ENCODE data around the gene DYNC1H1. TPM values are rescaled to one million over a fixed set of nuclear protein-coding genes. Genes with fewer than 3 reads are reported as not detected.

DYNC1H1 gene
- total and polyA plus RNA-seq, 2 of the 13 experiments (the other 11 are each of a cell fraction or from before 2014, with no cell fraction given) = 74.4 to 239 TPM

- FAIRE-seq = no peak
- ChIA-PET CTCF (ENCODE audit: low intra/inter-chr PET ratio, low total read pairs) (no interaction called here), POLR2A (no interaction called here)
- BruUV-seq (replicated peaks) = TSS peak; percentile 32
- intact Hi-C loops (cut with micrococcal nuclease; ENCODE audit: unreplicated experiment) = no loop called here
- H3K9me3 ChIP-seq (ENCODE audit: low read length) = no peaks in the 10 kb centered on the region
- TF ChIP-seq TAF15 (IDR thresholded peaks at IDR 0.05; ENCODE audit: low read depth, low read length, poor library complexity, severe bottlenecking) = no peak
- TF ChIP-seq ZNF746 (CRISPR knock-in tag; IDR thresholded peaks at IDR 0.05) = no peak
- TF ChIP-seq SNAI1 (CRISPR knock-in tag; IDR thresholded peaks at IDR 0.05; ENCODE audit: borderline replicate concordance) = no peak
- TF ChIP-seq ZNF749 (CRISPR knock-in tag; IDR thresholded peaks at IDR 0.05; ENCODE audit: borderline replicate concordance) = no peak
- no peak for TF ChIP-seq ZNF30 (CRISPR knock-in tag; IDR thresholded peaks at IDR 0.05)
- no peak for TF ChIP-seq THAP8 (CRISPR knock-in tag; IDR thresholded peaks at IDR 0.05; ENCODE audit: borderline replicate concordance)
- TF ChIP-seq RARA (CRISPR knock-in tag; IDR thresholded peaks at IDR 0.05) = no peak
- no peak for TF ChIP-seq RNF2 (conservative IDR thresholded peaks at IDR 0.05; ENCODE audit: low read depth)
- TF ChIP-seq ZNF296 (CRISPR knock-in tag; conservative IDR thresholded peaks at IDR 0.05) = no peak
- TF ChIP-seq FOXC1 (CRISPR knock-in tag; IDR thresholded peaks at IDR 0.05; ENCODE audit: borderline replicate concordance) = no peak
- TF ChIP-seq NR3C1 (CRISPR knock-in tag; IDR thresholded peaks at IDR 0.05) = no peak
- TF ChIP-seq ZNF878 (CRISPR knock-in tag; IDR thresholded peaks at IDR 0.05) = no peak
- no peak for TF ChIP-seq STAT5B (CRISPR knock-in tag; IDR thresholded peaks at IDR 0.05)
- TF ChIP-seq HES4 (CRISPR knock-in tag; IDR thresholded peaks at IDR 0.05; ENCODE audit: borderline replicate concordance) = no peak
- no peak for TF ChIP-seq GPBP1L1 (CRISPR knock-in tag; IDR thresholded peaks at IDR 0.05)
- no peak for TF ChIP-seq RFXANK (CRISPR knock-in tag; IDR thresholded peaks at IDR 0.05)
- no peak for TF ChIP-seq ZNF101 (CRISPR knock-in tag; IDR thresholded peaks at IDR 0.05; ENCODE audit: borderline replicate concordance, low read depth)
- H3K79me2 ChIP-seq (ENCODE audit: insufficient read depth, low read length) = no peaks in the 10 kb centered on the region
- H3K27me3 ChIP-seq (ENCODE audit: control insufficient read depth in 1 of 2, insufficient read depth in 2 of 2, low read length in 2 of 2) = no peaks in the 10 kb centered on the region; a peak in 1 of 5 replicates
- H3K4me2 ChIP-seq (ENCODE audit: low read depth, low read length) = no peak overlapping the region
- ATAC-seq = no peak
- no peak overlapping the region for H3K27ac ChIP-seq (ENCODE audit: extremely low read length, insufficient read depth, low read length)
- in situ Hi-C loops (cut with HindIII; ENCODE audit: extremely low pct_ligation_motif_present, low pct_unique_long_range_greater_than_20kb) = no loop called here
- 97% methylated on average over 18 of the region's 18 CpGs for WGBS (ENCODE audit: low lambda C conversion rate)
- H2AFZ ChIP-seq (ENCODE audit: low read length) = no peak overlapping the region
- H3K9ac ChIP-seq (ENCODE audit: insufficient read depth, low read depth, low read length) = no peak overlapping the region
- H3K4me1 ChIP-seq (ENCODE audit: insufficient read depth, low read length) = no peaks in the 10 kb centered on the region
- H3K4me3 ChIP-seq (replicated peaks in 1 of 3; ENCODE audit: insufficient read depth in 1 of 3, low read depth in 2 of 3, low read length in 3 of 3) = no peak overlapping the region
- no peaks in the 10 kb centered on the region for H4K20me1 ChIP-seq (ENCODE audit: insufficient read depth, low read length)
- H3K36me3 ChIP-seq (replicated peaks in 1 of 2; ENCODE audit: control insufficient read depth in 1 of 2, insufficient read depth in 2 of 2, low read length in 2 of 2) = peaks cover 43 to 81% of the 10 kb centered on the region in 2 experiments
- DNase-seq (ENCODE audit: low spot score) = no peak
Measured at GRCh38 chr14:101997429-101998336, 33.3 kb downstream of the DYNC1H1 start.
